ENCODE data around the gene INTS13.
"Not testable (repeated sequence)": the region's sequence is repeated elsewhere in the genome, so short reads cannot be mapped to it uniquely, and the experiment has no call there.

- not testable (repeated sequence) for TF ChIP-seq CTCF (conservative IDR thresholded peaks at IDR 0.05; ENCODE audit: low read depth, low read length); EZH2 (IDR thresholded peaks at IDR 0.05; ENCODE audit: low read length, unreplicated experiment); EZH2phosphoT487 (IDR thresholded peaks at IDR 0.05; ENCODE audit: borderline replicate concordance, low read length)
Measured at GRCh38 chr12:26961391-26961790, 23.6 kb upstream of the INTS13 start.
